IPS-15b (cell line): ENCODE results near the gene DVL1.
"Not testable (repeated sequence)": the region's sequence is repeated elsewhere in the genome, so short reads cannot be mapped to it uniquely, and the experiment has no call there.

ENCODE experiments used
- H3K27me3 ChIP-seq: one replicate; pipeline ENCODE4 v1.6.1; 2013; ENCODE audit warnings: low read length; ENCODE audit not compliant: control insufficient read depth, insufficient read depth
- H3K36me3 ChIP-seq: one replicate; pipeline ENCODE4 v1.6.1; 2013; ENCODE audit warnings: low read length; ENCODE audit not compliant: control insufficient read depth, insufficient read depth
- H3K4me1 ChIP-seq: one replicate; pipeline ENCODE4 v1.6.1; 2013; ENCODE audit warnings: mild to moderate bottlenecking, low read length; ENCODE audit not compliant: control insufficient read depth, insufficient read depth
- H3K4me3 ChIP-seq: one replicate; pipeline ENCODE4 v1.5.1; 2013; ENCODE audit warnings: low read depth, low read length
- H3K9ac ChIP-seq: one replicate; pipeline ENCODE4 v1.6.1; 2013; ENCODE audit warnings: low read depth, mild to moderate bottlenecking, low read length
- H3K9me3 ChIP-seq: one replicate; pipeline ENCODE4 v1.6.1; 2013; ENCODE audit warnings: mild to moderate bottlenecking, low read length; ENCODE audit not compliant: control insufficient read depth, insufficient read depth

Gene DVL1

GRCh38 chr1:1385931-1386330 is 36.7 kb upstream of the DVL1 start:
- H3K4me1 ChIP-seq: no peaks in the 10 kb centered on the region
- H3K9me3 ChIP-seq: no peaks in the 10 kb centered on the region
- H3K36me3 ChIP-seq: peaks cover 49% of the 10 kb centered on the region
- no peak overlapping the region for H3K4me3 ChIP-seq
- H3K9ac ChIP-seq: no peak overlapping the region
- H3K27me3 ChIP-seq: no peaks in the 10 kb centered on the region

- peaks cover 46% of the 10 kb centered on the region for H3K36me3 ChIP-seq
- H3K27me3 ChIP-seq, H3K4me3 ChIP-seq, H3K9ac ChIP-seq, H3K9me3 ChIP-seq, H3K4me1 ChIP-seq: not testable (repeated sequence)
Observed at GRCh38 chr1:1385339-1385738, 36.1 kb upstream of the DVL1 start.

GRCh38 chr1:1381294-1381693 is 32.1 kb upstream of the DVL1 start:
- Histone ChIP-seq H3K36me3 (peaks cover 11% of the 10 kb centered on the region), H3K27me3 (no peaks in the 10 kb centered on the region), H3K4me1 (no peaks in the 10 kb centered on the region), H3K9me3 (no peaks in the 10 kb centered on the region), H3K4me3 (no peak overlapping the region), H3K9ac (no peak overlapping the region)

- no peaks in the 10 kb centered on the region for H3K27me3 ChIP-seq
- H3K9me3 ChIP-seq: no peaks in the 10 kb centered on the region
- peaks cover 7% of the 10 kb centered on the region for H3K36me3 ChIP-seq
- H3K9ac ChIP-seq: no peak overlapping the region
- no peak overlapping the region for H3K4me3 ChIP-seq
- no peaks in the 10 kb centered on the region for H3K4me1 ChIP-seq
Observed at GRCh38 chr1:1380860-1381259, 31.6 kb upstream of the DVL1 start.

- Histone ChIP-seq H3K27me3 (no peaks in the 10 kb centered on the region), H3K36me3 (peaks cover 12% of the 10 kb centered on the region), H3K9me3 (no peaks in the 10 kb centered on the region), H3K9ac (no peak overlapping the region), H3K4me1 (peaks cover 3% of the 10 kb centered on the region), H3K4me3 (no peak overlapping the region)
Observed at GRCh38 chr1:1377540-1378205, 28.5 kb upstream of the DVL1 start.

GRCh38 chr1:1376551-1377226 is 27.5 kb upstream of the DVL1 start:
- peaks cover 15% of the 10 kb centered on the region for H3K36me3 ChIP-seq
- H3K9ac ChIP-seq: no peak overlapping the region
- peaks cover 3% of the 10 kb centered on the region for H3K4me1 ChIP-seq
- peak overlapping the region; percentile 91 for H3K4me3 ChIP-seq
- H3K27me3 ChIP-seq: no peaks in the 10 kb centered on the region
- no peaks in the 10 kb centered on the region for H3K9me3 ChIP-seq

- Histone ChIP-seq H3K9ac (peak within 1 kb of the TSS; percentile 81), H3K36me3 (peaks cover 12% of the 10 kb centered on the region), H3K4me1 (peaks cover 3% of the 10 kb centered on the region), H3K4me3 (peak within 1 kb of the TSS; percentile 91), H3K9me3 (no peaks in the 10 kb centered on the region), H3K27me3 (no peaks in the 10 kb centered on the region)
Observed at GRCh38 chr1:1374929-1375662, 25.9 kb upstream of the DVL1 start, which contains the start of gene AURKAIP1. Gene AURKAIP1 (minus strand): TSS chr1:1375207. CDS start chr1:1374756, 451 bp downstream.

- H3K4me3 ChIP-seq: peak overlapping the region; percentile 91
Observed at GRCh38 chr1:1374589-1374928, 25.3 kb upstream of the DVL1 start.

GRCh38 chr1:1373815-1374588 is 24.8 kb upstream of the DVL1 start:
- peak overlapping the region; percentile 91 for H3K4me3 ChIP-seq
- peaks cover 3% of the 10 kb centered on the region for H3K4me1 ChIP-seq
- no peaks in the 10 kb centered on the region for H3K27me3 ChIP-seq
- H3K9ac ChIP-seq: peak overlapping the region; percentile 81
- no peaks in the 10 kb centered on the region for H3K9me3 ChIP-seq
- H3K36me3 ChIP-seq: peaks cover 12% of the 10 kb centered on the region

More at GRCh38 chr1:1374589-1374928, 25.3 kb upstream of the DVL1 start:
- Histone ChIP-seq H3K4me1 (peaks cover 3% of the 10 kb centered on the region), H3K27me3 (no peaks in the 10 kb centered on the region), H3K36me3 (peaks cover 12% of the 10 kb centered on the region), H3K9me3 (no peaks in the 10 kb centered on the region), H3K9ac (peak overlapping the region; percentile 81)

- Histone ChIP-seq H3K27me3 (no peaks in the 10 kb centered on the region), H3K36me3 (peaks cover 12% of the 10 kb centered on the region), H3K4me3 (no peak overlapping the region), H3K9me3 (no peaks in the 10 kb centered on the region), H3K4me1 (peaks cover 3% of the 10 kb centered on the region), H3K9ac (no peak overlapping the region)
Observed at GRCh38 chr1:1373051-1373814, 24.0 kb upstream of the DVL1 start.
